ENCODE results near the gene SENP2.

DNA sequence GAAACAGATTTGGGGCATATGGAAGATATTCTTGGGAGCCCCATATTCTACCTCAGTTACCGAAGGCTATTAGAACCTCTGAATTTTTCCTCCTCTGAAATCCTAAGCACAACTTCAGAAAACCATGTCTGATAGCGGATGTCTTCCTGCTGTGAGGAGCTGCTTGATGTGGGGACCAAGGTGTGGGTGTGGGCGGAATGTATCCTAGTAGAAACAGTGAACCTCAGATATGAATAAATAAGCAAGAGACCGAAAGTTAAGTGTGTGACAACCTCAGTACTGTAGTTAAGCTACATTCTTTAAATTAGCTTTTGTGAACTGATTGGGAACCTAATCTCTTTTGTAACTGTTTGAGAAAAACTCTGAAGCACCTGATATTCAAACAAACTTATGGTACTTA, 46.9 kb downstream of the SENP2 start:
- TF ChIP-seq POLR2AphosphoS5 (IDR thresholded peaks at IDR 0.05; ENCODE audit: low read depth, low read length) (no peak), POLR2A (IDR thresholded peaks at IDR 0.05; ENCODE audit: low read depth, low read length) (no peak)
